Measurements from ENCODE around the gene ADGRL2. TPM values are rescaled to one million over a fixed set of nuclear protein-coding genes. Genes with fewer than 3 reads are reported as not detected.

ADGRL2 gene
- total RNA-seq, 1 donor from 2014 or later: 52.5 TPM

DNA sequence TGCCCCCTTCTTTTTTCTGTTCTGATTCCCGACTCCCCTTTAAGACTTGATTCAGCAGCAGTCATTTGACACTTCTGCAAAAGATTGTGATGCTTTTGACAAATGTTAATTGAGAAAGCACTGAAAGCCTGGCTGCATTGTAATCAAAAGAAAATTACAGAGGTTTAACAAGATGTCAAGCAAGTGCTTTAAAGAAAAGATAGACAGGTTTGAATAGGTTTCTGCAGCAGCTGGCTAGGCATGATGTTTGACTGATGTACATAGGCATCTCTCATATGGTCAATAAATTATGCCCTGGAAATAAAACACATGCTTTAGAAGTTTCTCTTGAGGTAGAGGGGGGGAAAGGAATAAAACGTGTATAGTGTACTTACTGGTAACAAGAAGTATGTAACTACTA is 147.8 kb downstream of the ADGRL2 start:
- H3K27ac ChIP-seq (replicated peaks): no peak overlapping the region
- H3K4me1 ChIP-seq: peaks cover 57% of the 10 kb centered on the region
- H3K9me3 ChIP-seq (replicated peaks): no peaks in the 10 kb centered on the region
- DNase-seq: no peak
- intact Hi-C loops (cut with micrococcal nuclease): no loop called here
- TF ChIP-seq, protein P1, sequence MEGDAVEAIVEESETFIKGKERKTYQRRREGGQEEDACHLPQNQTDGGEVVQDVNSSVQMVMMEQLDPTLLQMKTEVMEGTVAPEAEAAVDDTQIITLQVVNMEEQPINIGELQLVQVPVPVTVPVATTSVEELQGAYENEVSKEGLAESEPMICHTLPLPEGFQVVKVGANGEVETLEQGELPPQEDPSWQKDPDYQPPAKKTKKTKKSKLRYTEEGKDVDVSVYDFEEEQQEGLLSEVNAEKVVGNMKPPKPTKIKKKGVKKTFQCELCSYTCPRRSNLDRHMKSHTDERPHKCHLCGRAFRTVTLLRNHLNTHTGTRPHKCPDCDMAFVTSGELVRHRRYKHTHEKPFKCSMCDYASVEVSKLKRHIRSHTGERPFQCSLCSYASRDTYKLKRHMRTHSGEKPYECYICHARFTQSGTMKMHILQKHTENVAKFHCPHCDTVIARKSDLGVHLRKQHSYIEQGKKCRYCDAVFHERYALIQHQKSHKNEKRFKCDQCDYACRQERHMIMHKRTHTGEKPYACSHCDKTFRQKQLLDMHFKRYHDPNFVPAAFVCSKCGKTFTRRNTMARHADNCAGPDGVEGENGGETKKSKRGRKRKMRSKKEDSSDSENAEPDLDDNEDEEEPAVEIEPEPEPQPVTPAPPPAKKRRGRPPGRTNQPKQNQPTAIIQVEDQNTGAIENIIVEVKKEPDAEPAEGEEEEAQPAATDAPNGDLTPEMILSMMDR (IDR thresholded peaks at IDR 0.05; ENCODE audit: borderline replicate concordance): no peak
- no peaks in the 10 kb centered on the region for H3K27me3 ChIP-seq (ENCODE audit: low read depth)
- H3K4me3 ChIP-seq: no peak overlapping the region
- peaks cover 24% of the 10 kb centered on the region for H3K36me3 ChIP-seq

DNA sequence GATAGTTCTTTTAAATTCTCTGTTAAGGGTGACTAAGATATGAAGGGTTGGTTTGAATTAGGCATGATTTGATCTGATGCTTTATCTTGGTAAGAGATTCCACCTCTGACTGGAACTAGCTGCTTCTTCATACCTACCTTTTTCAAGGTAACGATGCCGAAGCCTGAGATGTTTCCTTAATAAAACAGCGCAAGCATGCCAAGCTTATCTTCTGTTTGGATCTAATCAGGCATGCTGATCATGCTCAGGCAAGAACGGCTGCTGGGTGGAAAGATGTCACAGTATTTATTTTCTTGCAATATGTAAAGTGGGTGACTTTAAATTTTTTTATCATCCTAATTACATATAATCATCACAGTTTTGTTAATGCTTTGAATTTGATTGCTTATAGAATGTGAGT is 148.7 kb downstream of the ADGRL2 start:
- no peak overlapping the region for H3K27ac ChIP-seq (replicated peaks)
- TF ChIP-seq, protein P1 (IDR thresholded peaks at IDR 0.05; ENCODE audit: borderline replicate concordance): no peak
- intact Hi-C loops (cut with micrococcal nuclease): no loop called here
- peaks cover 24% of the 10 kb centered on the region for H3K36me3 ChIP-seq
- peaks cover 51% of the 10 kb centered on the region for H3K4me1 ChIP-seq
- no peak overlapping the region for H3K4me3 ChIP-seq
- no peak for DNase-seq
- no peaks in the 10 kb centered on the region for H3K27me3 ChIP-seq (ENCODE audit: low read depth)
- H3K9me3 ChIP-seq (replicated peaks): no peaks in the 10 kb centered on the region

DNA sequence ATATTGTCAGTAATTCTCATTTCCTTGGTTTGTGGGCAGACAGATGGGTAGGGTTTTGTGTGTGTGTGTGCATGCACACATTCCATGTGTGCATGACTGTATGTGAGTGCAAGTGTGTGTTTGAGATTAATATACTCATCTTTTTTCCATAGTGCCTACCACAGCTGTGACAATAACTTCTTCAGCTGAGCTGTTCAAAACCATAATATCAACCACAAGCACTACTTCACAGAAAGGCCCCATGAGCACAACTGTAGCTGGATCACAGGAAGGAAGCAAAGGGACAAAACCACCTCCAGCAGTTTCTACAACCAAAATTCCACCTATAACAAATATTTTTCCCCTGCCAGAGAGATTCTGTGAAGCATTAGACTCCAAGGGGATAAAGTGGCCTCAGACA is 149.3 kb downstream of the ADGRL2 start:
- TF ChIP-seq, protein P1 (IDR thresholded peaks at IDR 0.05; ENCODE audit: borderline replicate concordance): no peak
- Histone ChIP-seq H3K36me3 (peaks cover 24% of the 10 kb centered on the region), H3K4me1 (peaks cover 45% of the 10 kb centered on the region), H3K4me3 (no peak overlapping the region), H3K27me3 (ENCODE audit: low read depth) (no peaks in the 10 kb centered on the region), H3K9me3 (replicated peaks) (no peaks in the 10 kb centered on the region), H3K27ac (replicated peaks) (no peak overlapping the region)
- DNase-seq: no peak
- intact Hi-C loops (cut with micrococcal nuclease): no loop called here

DNA sequence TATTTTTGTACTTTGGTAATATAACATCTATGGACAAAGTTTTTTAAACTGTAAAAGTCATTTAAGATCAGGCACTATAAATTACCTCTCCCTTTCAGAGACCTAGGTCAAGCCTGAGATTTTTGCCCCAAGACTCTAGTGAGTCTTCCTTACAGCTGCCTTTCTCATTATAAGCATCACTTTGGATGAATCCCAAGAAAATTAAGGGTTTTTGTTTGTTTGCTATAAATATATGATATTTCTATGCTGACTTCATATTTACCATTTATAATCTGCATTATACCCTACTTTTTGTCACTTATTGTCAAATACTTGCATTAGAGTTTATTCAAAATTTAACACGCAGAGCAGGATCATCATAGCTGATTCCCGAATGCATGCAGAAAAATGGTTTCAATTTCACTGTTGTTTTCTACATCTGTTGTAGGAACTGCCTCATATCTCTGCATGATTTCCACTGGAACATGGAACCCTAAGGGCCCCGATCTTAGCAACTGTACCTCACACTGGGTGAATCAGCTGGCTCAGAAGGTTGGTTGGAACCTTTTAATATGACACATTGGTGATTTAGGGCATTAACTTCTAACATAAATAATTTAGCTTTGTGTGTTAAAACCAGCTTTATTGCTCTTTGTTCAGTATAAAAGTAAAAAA is 150.0 kb downstream of the ADGRL2 start:
- DNase-seq: no peak
- TF ChIP-seq, protein P1 (IDR thresholded peaks at IDR 0.05; ENCODE audit: borderline replicate concordance): no peak
- Histone ChIP-seq H3K36me3 (peaks cover 25% of the 10 kb centered on the region), H3K9me3 (replicated peaks) (no peaks in the 10 kb centered on the region), H3K27me3 (ENCODE audit: low read depth) (no peaks in the 10 kb centered on the region), H3K27ac (replicated peaks) (no peak overlapping the region), H3K4me1 (peaks cover 40% of the 10 kb centered on the region), H3K4me3 (peak overlapping the region; percentile 5)
- intact Hi-C loops (cut with micrococcal nuclease): no loop called here

DNA sequence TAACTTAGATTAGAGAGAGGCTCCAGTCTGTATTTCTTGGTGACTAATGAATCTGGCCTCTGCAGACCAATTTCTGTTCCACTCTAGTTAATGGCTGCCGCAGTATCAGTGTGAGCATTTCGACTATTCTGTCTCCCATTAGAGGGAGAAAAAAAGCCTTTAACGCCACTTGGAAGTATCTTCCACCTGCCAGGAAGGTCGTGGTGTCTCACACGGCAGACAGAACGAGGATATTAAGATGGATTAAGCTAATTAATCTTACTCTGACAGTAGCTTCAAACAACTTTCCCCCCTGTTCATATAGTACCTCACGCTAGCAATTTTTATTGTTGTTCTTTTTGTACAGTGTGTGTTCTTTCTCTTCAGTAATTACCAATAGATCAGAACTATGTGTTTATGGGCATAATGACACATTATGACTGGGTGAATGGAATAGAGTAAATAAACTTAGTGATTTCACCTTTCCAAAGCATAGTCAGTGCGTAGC is 153.8 kb downstream of the ADGRL2 start:
- Histone ChIP-seq H3K4me3 (no peak overlapping the region), H3K36me3 (peaks cover 46% of the 10 kb centered on the region), H3K27me3 (ENCODE audit: low read depth) (no peaks in the 10 kb centered on the region), H3K27ac (replicated peaks) (no peak overlapping the region), H3K9me3 (replicated peaks) (peaks cover 12% of the 10 kb centered on the region), H3K4me1 (peaks cover 10% of the 10 kb centered on the region)
- intact Hi-C loops (cut with micrococcal nuclease): no loop called here
- TF ChIP-seq, protein P1 (IDR thresholded peaks at IDR 0.05; ENCODE audit: borderline replicate concordance): no peak
- DNase-seq: no peak
